Measurements from ENCODE around the gene COL6A2. TPM values are rescaled to one million over a fixed set of nuclear protein-coding genes. Genes with fewer than 3 reads are reported as not detected.

COL6A2 gene
- total RNA-seq, 2 donors from 2014 or later, result 198 to 474 TPM

GRCh38 chr21:46131588-46131837, 33.6 kb downstream of the COL6A2 start:
- intact Hi-C loops (cut with DNase I), result no loop called here
- H3K36me3 ChIP-seq, result no peaks in the 10 kb centered on the region
- WGBS, result 100% methylated on average over 4 of the region's 4 CpGs
- H3K27ac ChIP-seq, result no peak overlapping the region
- no peak for TF ChIP-seq POLR2A (IDR thresholded peaks at IDR 0.05)
- no peak for TF ChIP-seq CTCF (IDR thresholded peaks at IDR 0.05)
- TF ChIP-seq POLR2AphosphoS5 (IDR thresholded peaks at IDR 0.05), result no peak
- H3K27me3 ChIP-seq (replicated peaks; ENCODE audit: insufficient read depth), result no peaks in the 10 kb centered on the region
- H3K4me1 ChIP-seq (replicated peaks), result no peaks in the 10 kb centered on the region
- no peak overlapping the region for H3K4me3 ChIP-seq
- no peak for DNase-seq (ENCODE audit: low spot score)
- no peaks in the 10 kb centered on the region for H3K9me3 ChIP-seq

DNA sequence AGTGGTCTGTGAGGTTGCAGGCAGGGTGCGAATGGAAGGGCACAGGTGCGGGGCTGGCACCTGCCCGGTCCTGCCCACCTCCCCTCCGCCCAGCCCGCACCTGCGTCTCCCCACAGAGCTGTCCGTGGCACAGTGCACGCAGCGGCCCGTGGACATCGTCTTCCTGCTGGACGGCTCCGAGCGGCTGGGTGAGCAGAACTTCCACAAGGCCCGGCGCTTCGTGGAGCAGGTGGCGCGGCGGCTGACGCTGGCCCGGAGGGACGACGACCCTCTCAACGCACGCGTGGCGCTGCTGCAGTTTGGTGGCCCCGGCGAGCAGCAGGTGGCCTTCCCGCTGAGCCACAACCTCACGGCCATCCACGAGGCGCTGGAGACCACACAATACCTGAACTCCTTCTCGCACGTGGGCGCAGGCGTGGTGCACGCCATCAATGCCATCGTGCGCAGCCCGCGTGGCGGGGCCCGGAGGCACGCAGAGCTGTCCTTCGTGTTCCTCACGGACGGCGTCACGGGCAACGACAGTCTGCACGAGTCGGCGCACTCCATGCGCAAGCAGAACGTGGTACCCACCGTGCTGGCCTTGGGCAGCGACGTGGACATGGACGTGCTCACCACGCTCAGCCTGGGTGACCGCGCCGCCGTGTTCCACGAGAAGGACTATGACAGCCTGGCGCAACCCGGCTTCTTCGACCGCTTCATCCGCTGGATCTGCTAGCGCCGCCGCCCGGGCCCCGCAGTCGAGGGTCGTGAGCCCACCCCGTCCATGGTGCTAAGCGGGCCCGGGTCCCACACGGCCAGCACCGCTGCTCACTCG, 34.1 kb downstream of the COL6A2 start:
- TF ChIP-seq POLR2AphosphoS5 (IDR thresholded peaks at IDR 0.05) (no peak), CTCF (IDR thresholded peaks at IDR 0.05) (no peak), POLR2A (IDR thresholded peaks at IDR 0.05) (no peak)
- 94% methylated on average over 84 of the region's 85 CpGs for WGBS
- Histone ChIP-seq H3K27me3 (replicated peaks; ENCODE audit: insufficient read depth) (no peaks in the 10 kb centered on the region), H3K27ac (no peak overlapping the region), H3K9me3 (no peaks in the 10 kb centered on the region), H3K4me3 (no peak overlapping the region), H3K4me1 (replicated peaks) (no peaks in the 10 kb centered on the region), H3K36me3 (no peaks in the 10 kb centered on the region)
- intact Hi-C loops (cut with DNase I), result no loop called here
- DNase-seq (ENCODE audit: low spot score), result no peak

DNA sequence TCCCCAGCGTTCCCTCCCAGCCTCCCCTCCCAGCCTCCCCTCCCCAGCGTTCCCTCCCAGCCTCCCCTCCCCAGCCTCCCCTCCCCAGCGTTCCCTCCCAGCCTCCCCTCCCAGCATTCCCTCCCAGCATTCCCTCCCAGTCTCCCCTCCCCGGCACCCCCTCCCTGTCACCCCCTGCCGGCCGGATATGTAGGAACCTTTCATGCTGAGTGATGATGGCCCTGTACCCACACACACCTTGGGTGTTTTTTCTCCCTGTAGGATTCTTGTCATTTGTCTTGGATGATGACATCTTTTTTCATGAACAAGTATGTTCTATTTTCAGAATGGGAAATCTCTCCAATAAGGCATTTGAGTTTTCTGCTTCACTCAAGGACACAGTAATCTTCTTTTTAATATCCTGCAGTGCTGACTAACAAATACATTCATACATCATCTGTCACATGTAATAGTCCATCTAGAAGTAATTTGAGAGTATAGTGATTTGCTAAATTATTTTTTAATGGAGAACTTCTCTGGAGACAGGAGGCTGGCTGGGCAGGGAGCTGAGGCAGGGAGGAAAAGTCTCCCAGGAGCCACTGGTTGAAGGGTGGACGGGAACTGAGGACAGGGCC, 38.0 kb downstream of the COL6A2 start:
- Histone ChIP-seq H3K36me3 (no peaks in the 10 kb centered on the region), H3K4me1 (replicated peaks) (no peaks in the 10 kb centered on the region), H3K4me3 (no peak overlapping the region), H3K27me3 (replicated peaks; ENCODE audit: insufficient read depth) (no peaks in the 10 kb centered on the region), H3K9me3 (no peaks in the 10 kb centered on the region), H3K27ac (no peak overlapping the region)
- intact Hi-C loops (cut with DNase I), result no loop called here
- DNase-seq (ENCODE audit: low spot score), result no peak
- TF ChIP-seq POLR2A (IDR thresholded peaks at IDR 0.05) (no peak), POLR2AphosphoS5 (IDR thresholded peaks at IDR 0.05) (no peak), CTCF (IDR thresholded peaks at IDR 0.05) (no peak)
- 63% methylated on average over 6 of the region's 7 CpGs for WGBS

DNA sequence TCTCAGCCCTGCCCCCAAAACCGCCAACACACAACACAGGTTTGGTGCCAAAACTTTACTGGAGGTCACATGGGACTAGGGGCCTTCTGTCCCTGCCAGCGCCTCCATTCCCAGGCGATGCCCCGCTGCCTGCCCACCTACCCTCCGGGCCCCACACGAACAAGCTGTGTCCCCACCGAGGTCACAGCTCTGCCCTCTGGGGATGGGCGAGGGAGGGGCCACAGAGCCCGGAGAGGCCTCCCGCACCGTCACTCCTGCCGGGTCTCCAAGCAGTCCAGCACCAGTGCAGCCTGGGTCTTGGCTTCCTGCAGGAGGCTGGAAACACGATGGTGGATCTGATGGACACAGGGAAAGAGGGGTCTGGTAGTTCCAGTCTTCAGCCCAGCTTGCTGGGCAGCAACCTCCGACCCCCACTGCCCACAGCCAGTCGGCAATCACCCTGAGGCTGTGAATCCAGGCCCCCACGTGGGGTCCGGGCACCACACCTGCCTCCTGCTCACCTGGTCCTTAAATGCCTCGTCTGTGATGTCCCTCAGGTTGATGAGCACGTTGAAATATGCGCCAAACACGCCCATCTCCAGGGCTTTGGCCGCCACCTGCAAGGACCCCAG, 38.9 kb downstream of the COL6A2 start:
- no peaks in the 10 kb centered on the region for H3K27me3 ChIP-seq (replicated peaks; ENCODE audit: insufficient read depth)
- no peak overlapping the region for H3K27ac ChIP-seq
- H3K4me3 ChIP-seq, result no peak overlapping the region
- 82% methylated on average over 22 of the region's 22 CpGs for WGBS
- no peaks in the 10 kb centered on the region for H3K9me3 ChIP-seq
- TF ChIP-seq POLR2A (IDR thresholded peaks at IDR 0.05) (no peak), CTCF (IDR thresholded peaks at IDR 0.05) (no peak), POLR2AphosphoS5 (IDR thresholded peaks at IDR 0.05) (no peak)
- no peaks in the 10 kb centered on the region for H3K4me1 ChIP-seq (replicated peaks)
- H3K36me3 ChIP-seq, result no peaks in the 10 kb centered on the region
- no peak for DNase-seq (ENCODE audit: low spot score)
- intact Hi-C loops (cut with DNase I), result no loop called here

All from prostate gland (tissue), 2 donors.